Prostate gland (tissue), 2 donors: Measurements from ENCODE around the gene TEKT2.

Experiments
- CTCF ChIP-seq, 4 experiments: fragments of 200-600 bp in 2 of 4; fragments of 450-650 bp in 2 of 4; sonication (generic) in 2 of 4; IDR thresholded peaks; 1 replicate in 3 of 4; 2 replicates in 1 of 4; pipeline ENCODE4 v1.5.1; 2016 to 2019; ENCODE audit warnings: antibody characterized with exemption in 4 of 4, mild to moderate bottlenecking in 2 of 4, moderate library complexity in 2 of 4
- POLR2A ChIP-seq: fragments of 450-650 bp; IDR thresholded peaks from one replicate; pipeline ENCODE4 v1.6.1; 2016; ENCODE audit warnings: antibody characterized with exemption, mild to moderate bottlenecking

DNA sequence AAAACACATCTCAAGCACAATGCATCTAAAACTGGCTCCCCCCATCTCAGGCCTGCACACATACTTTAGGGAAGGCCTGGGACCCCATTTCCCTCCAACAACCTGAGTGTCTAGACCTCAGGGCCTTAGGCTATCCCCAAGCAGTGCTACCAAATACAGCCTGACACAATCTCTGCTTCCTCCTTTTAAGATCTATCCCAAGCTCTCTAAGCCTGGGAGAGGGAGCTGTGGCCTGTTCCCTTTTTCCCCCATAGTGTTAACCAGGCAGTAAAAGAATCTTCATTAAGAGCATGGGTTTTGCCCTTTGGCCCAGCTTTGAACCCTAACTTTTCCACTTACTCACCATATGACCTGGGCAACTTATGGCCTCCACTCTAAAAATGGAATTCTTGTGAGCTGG is 51.9 kb downstream of the TEKT2 start:
- TF ChIP-seq CTCF (IDR thresholded peaks at IDR 0.05) (no peak), POLR2A (no peak)
